Hepatic stellate cell (primary cell): ENCODE data around the gene C4orf50.
A peak's percentile ranks its signal among the peaks of the same experiment; 100 is the strongest.

Experiments
- DNase-seq: peaks from one replicate; pipeline ENCODE4 v3.0.0; 2011; ENCODE audit warnings: low spot score

C4orf50 gene

DNA sequence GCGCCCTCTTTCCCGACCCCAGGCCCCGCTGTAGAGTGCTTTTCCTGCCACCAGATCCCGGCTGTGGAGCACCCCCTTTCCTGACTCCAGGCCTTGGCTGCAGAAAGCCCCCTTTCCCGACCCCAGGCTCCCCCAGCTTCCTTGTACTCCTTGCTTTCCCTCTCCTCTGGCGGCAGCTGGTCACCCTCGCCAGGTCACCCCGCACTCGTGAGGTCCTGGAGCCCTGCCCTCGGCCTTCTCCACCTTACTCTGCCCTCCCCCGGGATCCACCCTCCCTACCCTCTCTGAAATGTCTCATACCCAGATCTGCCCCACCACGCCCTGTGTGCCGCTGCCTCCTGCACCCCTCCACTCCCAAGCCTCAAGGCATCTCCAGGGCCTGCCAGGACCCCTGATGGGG lies 25.0 kb upstream of the C4orf50 start:
- no peak for DNase-seq

DNA sequence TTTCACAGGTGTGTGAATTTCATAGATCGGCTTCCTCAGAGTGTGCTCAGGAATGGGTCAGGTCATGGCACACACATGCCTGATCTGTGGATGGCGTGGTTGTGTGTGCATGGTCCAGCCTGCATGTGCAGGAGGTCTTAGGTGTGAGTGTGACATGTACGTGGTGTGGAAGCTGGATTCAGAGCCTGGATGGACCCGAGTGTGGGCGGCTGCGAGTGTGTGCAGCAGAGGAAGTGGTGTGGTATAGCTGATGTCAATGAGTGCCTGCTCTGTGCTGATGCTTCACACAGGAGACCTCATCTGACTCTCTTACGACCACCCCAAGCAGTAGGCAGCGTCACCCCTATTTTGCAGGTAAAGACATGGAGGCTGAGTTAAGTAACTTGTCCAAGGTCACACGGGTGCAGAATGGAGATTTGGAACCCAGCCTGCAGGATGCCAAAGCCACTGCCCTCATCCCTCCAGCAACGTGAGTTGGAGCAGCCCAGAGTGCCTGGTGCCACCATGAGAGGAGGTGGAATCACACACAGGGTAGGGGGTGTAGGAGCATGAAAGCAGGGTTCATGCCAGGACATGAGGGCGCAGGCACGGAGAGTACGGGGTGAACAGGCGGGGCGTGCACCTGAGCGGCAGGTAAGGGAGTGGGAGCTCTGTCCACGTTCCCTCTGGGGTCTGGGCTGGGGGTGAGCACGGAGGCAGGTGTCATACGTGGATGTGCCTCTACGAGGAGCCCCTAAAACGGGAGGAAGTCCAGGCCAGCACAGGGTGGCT lies 24.2 kb upstream of the C4orf50 start:
- DNase-seq: no peak

DNA sequence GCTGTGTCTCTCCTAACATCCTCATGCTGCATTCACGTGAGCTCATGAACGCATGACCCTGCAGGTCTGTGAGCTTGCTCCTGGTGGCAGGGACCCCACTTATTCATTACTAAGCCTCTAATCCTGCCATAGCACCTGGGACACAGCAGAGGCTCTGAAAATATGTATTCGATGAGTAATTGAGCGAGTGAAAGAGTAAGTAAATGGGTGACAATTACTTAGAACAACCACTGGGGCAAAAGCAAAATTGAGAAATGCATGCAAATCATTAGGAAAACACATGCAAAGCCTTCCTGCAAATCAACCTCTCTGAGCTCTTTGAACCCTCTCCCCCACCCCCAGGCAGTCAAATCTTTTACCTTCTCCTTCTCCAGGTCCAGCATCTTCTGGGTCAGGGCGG lies 23.6 kb upstream of the C4orf50 start:
- DNase-seq: no peak

DNA sequence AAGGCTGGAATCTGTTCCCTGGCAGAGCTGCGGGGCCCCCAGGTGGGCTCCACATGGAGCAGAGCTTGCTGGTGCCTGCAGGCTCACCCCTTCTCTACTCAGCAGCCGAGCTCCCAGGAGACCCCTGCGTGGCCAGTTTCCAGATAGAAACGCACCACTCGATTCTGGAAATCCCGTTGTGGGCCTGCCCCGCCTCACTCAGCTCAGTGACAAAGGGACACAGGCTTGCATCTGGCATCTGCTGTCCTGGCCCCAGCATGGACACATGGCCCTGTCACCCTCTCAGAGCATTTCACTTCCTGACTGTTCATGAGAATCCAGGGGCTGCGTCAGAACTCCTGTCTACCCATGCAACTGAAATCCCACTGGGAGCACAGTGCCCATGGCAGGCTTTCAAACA lies 20.5 kb upstream of the C4orf50 start:
- no peak for DNase-seq

DNA sequence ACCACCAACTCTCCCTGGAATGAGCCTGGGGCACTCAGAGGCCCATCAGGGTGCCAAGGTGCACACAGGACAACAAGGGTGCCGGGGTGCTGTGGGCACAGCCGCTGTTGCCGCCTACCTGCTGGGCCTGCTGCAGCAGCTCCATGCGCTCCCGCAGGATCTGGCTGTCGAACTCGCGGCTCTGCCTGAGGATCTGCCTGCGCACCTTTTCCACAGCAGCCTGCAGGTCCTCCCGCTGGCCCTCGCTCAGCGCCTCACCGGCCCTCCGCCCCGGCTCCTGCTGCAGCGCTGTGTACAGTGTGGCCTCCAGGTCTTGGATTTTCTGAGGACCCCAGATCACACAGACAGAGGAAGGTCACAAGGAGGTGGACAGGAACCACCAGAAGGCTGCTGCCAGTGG lies 17.6 kb upstream of the C4orf50 start:
- no peak for DNase-seq

DNA sequence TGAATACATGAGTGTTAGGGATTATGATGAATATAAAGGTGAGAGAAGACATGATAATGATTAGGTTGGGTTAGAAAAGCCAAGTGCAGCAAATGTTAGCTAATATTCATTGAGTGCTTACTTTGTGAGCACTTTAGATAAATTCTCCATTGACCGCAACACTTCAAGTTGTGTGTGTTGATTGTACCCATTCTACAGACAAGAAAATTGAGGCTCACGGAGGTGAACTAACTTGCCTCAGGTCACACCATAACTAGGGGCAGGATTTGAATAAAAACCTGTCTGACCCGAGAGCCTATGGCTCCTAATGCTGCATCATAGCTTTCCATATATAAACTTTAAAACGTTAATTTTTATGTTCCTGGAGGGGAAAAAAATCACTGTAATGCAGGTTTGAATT lies 15.2 kb upstream of the C4orf50 start:
- DNase-seq: no peak

DNA sequence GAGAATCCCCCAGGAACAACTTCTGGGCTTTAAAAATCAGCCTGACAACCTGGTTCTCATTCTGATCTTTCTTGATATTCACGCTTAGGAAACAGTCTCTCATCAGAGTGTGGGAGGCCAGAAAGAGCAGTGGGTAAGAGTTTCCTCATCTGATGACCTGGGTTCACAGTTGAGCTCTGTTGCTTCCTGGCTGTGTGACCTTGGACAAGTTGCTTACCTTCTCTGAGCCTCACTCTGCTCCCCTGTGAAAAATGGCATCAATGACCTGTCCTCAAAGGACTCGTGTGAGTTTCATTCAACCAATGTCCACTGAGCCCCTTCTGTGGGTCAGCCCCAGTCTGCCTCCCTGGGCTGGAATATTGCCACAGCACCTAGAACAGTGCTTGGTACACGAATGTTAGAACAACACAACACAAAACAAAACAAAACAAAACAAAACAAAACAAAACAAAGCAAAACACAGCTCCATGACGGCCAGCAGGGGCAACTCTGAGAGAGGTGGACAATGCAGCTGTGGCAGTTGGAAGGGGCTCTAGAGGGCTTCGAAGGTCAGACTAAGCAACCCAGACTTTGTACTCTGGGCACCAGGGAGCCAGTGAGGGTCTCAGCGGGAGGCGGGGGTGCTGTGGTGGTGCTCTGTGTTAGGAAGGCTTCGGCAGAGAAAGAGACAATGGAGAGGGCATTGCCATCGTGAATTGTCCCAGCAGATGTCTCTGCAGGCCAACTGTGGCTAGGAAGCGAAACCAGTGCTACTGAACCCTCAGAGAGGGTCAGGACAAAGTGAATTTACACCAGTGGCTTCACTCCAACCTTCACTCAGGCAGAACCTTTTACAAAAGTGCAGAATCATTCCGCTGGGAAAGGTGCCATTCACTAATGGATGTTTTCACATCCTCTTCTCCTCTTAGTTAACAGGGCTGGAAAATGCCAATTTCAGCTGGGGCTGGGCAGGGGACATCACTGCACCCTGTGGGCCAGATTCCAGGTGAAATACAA lies 14.3 kb upstream of the C4orf50 start:
- DNase-seq: no peak

DNA sequence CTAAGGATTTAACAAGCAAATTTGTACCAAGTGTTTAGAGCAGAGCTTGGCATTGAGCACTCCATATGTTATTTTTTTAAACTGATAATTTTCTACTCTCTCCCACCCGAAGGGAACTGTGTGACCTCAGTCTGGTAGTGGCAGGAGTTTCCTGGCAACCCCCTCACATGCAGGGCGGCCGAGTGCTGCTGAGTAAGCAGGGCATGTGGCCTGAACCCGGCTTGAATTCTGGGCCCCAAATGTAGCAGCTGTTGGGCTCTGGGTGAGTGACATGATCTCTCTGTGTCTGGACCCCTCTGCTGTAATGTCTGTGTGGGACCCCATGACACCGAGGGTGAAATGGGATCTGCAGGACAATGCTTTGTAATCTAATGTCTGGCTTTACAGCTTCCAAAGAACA lies 13.6 kb upstream of the C4orf50 start:
- no peak for DNase-seq

DNA sequence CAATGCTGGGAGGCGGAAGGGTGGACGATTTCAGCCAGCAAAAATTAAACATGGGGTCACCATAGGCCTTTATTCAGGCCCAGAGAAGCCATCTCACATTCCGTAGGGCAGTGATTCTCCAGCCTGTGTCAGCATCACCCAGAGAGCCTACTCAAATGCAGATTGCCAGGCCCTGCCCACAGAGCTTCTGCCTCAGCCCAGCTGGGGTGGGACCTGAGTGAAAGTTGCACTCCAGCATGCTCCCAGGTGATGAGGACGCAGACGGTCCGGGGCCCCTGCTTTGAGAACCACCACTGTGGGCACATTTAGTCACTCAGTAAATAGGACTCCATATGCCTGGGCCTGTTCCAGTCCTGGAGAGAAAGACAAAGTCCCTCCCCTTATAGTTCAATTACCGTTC lies 12.4 kb upstream of the C4orf50 start:
- DNase-seq: no peak

DNA sequence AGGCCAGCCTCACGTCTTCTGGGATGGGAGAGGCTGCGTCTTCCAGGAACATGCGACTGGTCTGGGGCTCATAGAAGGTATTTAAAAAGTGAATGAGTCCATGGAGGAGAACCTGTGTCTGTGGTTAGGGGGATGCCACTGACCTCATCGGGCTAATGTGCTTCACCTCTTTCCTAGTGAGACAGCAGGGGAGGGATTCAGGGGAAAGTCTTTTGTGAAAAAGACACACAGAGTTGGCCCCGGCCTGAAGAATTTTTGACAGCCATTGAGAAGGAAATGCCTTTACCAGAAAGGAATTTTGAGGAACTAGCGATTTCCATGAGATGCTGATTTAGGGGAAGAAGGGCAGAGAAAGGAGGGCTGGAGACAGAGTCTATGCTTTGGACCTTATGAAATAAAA lies 11.0 kb upstream of the C4orf50 start:
- DNase-seq: no peak

DNA sequence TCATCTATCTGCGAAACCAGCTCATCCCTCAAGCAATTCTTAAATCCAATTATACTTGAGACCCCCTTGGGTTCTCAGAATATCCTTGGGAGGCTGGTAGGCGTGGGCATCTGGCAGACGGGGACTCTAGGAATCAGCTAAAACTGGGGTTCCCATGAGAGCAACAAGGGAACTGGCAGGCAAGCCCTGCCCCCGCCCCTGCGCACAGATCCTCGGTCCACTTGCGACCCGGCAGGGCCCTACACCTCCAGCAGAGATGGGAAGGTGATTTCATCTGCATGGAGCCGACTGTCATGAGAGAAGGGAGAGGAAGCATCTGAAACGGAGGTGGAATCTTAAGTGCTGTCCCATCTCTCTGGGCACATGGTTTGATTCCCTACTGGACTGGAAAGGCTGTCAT lies 9.9 kb upstream of the C4orf50 start:
- no peak for DNase-seq

DNA sequence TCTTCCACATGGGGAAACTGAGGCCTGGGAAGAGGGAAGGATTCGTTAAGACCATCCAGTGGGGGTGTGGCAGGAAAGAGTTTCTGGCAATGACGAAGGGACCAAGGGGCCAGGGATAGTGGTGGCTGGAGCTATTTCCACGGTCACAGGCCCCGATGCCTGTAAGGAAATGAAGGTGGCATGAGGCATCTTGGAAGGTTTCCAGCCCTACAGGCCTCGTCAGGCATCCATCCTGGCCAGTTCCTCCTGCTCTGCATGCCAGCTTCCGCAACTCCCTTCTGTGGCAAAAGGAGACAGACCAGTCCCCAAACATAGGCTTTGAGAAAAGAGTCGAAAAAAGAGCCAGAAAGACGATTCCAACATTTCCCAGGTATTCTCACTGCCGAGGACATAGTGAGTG lies 9.2 kb upstream of the C4orf50 start:
- DNase-seq: no peak

DNA sequence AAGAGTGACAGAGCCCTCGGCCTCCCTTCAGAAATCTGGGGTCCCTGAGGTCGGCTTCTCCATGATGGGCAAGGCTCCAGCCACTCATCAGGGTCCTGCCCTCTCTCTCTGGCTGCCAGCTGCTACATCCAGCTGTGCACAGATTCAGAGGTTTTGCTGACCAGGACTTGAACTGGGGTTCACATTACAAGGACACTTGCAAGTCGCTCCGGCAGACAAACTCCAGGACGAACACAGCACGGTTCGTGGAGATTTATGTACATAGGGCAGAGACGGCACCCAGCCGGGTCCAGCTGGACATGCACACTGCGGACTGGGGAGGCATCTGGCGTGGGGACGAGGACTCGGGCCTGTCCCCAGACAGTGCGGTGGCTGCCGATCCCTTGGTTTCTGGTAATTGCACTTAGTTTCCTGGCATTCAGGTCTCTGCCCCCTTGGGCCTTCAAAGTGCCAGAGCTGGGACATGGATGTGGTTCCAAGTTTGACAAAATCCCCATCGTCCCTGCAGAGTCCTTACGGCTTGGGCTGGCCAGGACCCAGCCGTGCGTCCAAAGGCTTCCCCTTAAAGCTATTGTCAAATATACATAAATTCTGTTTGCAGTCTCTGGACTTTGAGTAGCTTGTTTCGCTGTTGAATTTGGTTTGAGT lies 6.2 kb upstream of the C4orf50 start:
- no peak for DNase-seq

DNA sequence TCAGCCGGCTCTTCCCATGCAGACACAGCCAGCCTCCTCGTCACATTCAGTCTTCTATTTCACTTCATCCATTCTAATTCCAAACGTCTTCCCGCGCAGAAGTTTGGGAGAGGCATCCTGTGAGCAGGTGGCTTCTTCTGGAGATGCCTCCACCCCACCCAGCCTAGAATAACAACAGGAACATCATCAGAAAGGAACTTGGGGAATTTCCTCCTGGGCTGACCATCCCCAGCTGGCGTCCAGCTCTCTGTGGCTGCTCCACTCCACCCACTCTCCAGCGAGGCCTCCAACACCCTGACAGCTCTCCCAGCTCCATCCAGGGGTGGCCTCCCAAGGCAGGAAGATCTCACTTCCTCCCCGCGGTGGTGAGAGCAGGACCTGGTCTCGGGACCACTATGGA lies 5.5 kb upstream of the C4orf50 start:
- DNase-seq: no peak

DNA sequence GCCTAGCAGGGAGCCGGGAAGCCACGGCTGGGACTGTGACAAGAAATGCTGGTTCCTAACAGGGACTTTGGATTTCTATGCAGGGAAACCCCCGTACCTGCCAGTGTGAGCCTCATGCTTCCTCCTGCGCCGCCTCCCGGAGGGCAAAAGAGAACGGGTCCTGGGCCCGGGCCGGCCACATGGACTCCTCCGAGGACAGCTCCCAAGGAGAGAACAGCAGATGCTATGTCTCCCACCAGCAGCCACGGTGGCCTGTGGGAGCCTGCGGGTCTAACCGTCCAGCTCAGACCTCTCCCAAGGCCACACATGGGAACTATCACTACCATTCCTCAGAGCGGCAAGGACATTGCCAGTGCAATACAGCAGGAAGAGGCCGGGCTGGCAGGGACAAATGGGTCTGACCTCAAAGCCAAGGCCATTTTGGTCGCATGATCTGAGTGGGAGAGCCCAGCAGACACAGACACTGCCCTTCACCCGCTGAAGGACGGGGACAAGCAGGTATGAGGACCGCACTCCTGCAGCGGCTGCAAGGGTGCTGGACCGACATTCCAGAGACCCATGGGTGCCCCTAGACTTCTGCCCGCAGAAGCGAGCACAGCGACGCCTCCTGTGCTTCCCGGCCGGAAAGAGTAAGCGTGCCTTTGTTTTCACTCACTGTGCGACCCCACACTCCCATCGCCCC lies 4.5 kb upstream of the C4orf50 start:
- DNase-seq: no peak

DNA sequence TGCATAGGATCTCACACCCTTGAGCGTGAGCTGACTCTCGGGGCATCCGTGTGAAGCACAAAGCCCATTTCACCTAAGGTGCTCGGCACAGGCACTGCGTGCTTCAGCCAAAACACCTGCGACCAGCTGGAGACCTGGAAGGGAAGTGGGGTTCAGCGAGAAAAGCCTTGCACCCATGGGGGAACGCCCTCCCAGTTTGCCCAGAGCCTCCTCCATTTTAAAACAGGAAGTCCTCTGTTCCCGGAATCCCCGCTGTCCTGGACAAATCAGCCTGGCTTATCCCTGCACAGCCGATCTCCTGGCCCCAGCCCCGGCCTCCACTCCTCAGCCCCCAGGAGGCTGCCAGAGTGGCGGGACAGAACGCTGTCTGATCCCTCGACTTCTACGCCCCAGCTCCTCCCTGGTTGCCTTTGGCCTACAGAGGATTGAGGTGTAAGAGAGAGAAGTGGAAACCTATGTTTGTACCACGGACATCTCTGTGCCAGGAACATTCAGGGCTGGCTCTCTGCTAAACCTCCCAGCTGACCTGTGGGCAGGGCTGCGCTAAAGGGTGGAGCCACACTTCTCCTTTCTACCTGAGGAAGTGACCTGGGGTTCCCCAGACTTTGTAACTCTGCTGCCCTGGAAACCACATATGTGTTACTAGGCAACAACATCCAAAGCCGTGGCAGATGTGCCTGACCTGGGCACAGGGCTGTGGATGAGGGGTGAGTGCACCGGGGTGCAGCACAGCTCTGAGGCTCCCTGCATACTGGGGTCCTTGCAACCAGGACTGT lies 3.8 kb upstream of the C4orf50 start:
- DNase-seq: no peak

DNA sequence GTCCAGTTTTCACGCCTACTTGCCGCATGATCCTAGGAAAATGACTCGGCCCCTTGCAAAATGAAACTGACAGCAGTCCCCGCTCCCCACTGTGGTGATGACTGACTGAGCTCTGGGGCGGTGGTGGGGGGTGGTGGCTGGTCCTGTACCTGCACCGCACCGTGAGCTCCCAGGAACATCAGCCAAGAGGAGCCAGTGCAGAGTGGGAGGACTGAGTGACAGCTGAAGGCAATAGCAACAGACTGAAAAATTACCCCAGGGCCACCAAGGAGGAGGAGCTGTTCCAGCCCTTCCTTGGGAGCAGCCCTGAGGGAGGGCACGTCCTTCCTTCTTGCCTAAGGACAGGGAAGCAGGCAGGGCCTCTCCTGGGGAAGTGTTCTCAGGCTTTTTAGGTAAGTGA lies 2.4 kb upstream of the C4orf50 start:
- DNase-seq: no peak

DNA sequence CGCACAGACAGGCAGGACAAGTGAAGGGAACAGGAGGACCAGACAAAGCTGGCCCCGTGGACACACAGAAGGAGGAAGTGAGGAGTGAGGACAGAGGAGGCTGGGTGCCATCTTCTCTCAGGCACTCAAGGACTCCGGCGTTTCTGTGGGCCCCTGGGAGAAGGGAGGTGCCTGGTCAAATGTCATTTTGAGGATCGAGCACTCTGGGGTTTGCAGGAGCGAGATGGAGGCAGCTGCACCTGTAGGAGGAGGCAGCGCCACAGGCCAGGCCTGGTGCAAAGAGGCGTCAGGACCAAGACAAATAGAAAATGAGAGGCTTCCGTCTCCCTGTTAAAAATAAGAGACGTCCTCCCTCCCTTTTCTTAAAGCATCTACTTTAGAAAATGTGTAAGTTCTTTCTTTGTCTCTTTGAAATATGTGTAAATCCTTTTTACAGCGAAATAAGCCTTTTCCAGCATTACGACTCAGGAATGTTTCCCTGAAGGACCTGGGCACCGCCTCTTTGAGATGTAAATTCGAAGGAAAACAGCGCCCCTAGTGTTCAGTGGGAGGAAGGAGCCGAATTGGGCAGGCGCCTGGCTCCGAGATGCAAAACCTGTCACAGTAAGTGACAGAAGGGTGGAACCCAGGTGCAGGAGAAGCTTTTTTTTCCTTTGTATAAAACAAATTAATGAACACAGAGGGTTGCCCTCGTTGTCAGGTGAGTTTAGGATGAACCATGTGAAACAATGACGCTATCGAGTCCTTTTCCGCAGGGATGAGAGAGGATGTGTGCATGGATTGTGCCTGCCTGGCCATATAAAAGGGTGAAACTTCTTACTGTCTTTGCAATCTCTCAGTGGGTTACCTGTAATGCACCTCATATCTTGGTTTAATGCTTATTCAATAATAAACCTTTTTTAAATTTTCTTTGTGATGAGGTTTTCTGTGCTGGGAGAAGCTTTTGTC lies 1.4 kb upstream of the C4orf50 start:
- peak; percentile 61 for DNase-seq

DNA sequence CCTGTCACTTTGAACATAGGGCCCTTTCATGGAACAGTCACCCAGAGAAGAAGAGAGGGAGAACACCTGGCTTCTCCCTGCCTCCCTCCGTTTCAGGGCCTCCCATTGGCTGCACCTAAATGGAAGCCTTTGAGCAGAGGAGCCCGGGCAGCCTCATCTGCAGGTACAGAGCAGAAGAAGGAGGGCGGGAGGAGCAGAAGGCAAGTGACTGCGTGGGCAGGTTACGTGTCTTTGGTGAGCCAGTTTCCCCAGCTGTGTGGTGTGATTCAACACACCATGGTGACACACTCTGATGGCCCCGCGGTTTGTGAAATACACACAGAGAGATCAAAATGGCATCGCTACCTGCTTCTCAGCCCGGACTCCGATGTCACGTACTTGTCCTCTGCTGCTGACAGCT lies 431 bp downstream of the C4orf50 start:
- no peak for DNase-seq

DNA sequence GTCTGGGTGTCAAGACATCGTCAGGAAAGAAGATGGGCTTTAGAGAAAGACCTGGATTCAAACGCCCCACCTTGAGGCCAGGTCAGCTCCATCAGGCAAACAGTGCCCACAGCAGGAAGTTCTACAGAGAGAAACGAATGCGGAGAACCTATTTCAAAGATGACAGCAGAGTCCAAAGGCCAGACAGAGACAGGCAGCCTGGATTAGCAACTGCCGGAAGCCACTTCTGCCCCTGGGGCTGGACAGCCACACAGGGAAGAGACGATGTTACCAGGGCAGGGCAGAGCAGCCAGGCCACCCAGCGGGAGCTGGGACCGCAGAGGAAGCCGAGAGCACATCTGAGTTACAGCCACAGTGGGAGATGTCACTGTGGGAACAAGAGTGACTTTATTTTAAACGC lies 1.2 kb downstream of the C4orf50 start:
- DNase-seq: no peak
